Measurements from ENCODE around the gene SP5. TPM values are rescaled to one million over a fixed set of nuclear protein-coding genes. Genes with fewer than 3 reads are reported as not detected.
"Not testable (repeated sequence)": the region's sequence is repeated elsewhere in the genome, so short reads cannot be mapped to it uniquely, and the experiment has no call there.

Gene SP5
- total RNA-seq, result under 1 TPM in 1 of 2 donors, not detected in 1; 0.19 TPM

DNA sequence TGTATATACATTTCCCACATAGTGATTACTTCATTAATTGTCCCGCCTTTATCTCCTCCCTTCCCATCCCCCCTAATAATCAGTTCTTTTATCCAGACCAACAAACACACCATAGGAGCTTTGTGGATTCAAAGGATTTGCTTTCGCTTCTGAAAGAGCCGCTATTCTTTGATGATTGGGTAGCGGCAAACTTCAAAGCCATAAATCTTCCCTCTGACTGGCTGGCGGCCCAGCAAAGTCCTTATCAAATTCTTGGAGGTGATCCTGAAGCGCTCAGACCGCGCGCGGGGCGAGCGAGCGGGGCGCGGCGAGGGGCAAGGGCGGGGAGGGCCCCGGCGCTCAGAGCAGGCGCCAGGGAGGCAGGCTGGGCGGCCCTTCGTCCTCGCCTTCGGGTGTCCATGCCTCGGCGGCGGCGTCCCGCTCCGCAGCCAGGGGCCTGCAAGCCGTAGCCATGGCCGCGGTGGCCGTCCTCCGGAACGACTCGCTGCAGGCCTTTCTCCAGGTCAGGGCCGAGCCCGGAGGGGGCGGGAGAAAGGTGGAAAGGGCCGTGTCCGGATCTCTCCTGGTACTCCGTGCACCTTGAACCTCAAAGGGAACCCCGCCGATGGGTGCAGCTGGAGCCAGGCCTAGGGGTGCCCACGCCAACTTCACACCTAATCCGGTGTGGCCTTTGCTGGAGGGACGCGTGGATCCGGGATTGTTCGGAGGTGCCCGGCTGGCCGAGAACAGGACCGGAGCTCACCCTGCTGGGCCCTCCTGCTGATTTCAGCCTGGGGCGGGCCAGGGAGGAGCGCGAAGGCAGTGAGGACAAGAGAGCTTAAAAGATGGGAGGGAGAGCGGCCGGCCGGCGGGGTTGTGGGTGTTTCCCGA, at the start of gene SP5:
Gene SP5 (plus strand): TSS at position 276 of the 870 bp plus-strand sequence. CDS start 176 bp downstream, at position 452.
- Mint-ChIP-seq H3K36me3 (ENCODE audit: low read depth) (peaks cover 20% of the 10 kb centered on the region), H3K9me3 (no peaks in the 10 kb centered on the region), H3K27ac (no peak within 1 kb of the TSS), H3K4me3 (peak within 1 kb of the TSS; percentile 80), H3K4me1 (peaks cover 18% of the 10 kb centered on the region), H3K27me3 (peaks cover 60% of the 10 kb centered on the region)
- ATAC-seq (replicated peaks), result peak; percentile 36

DNA sequence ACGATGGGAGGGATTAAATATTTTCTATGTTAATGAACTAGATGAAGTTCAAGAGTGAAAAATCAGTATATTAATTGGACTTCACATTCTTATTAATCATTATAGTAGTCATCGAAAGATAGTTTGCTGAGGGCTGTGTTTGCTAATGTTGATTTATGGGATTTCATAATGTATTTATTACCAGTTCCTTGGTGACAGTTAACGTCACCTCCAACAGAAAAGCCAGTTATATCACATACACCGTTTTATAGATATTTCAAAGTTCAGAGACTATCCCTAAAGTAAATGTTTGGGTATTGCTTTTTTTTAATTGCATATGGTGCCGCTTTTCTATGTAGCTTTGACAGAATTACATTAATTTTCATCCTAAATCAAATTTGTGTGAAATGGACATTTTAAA, 49.4 kb upstream of the SP5 start:
- Mint-ChIP-seq H3K4me1 (no peaks in the 10 kb centered on the region), H3K36me3 (ENCODE audit: low read depth) (no peaks in the 10 kb centered on the region), H3K4me3 (no peak overlapping the region), H3K27ac (no peak overlapping the region), H3K27me3 (peaks cover 10% of the 10 kb centered on the region), H3K9me3 (no peaks in the 10 kb centered on the region)
- ATAC-seq (replicated peaks), result no peak

GRCh38 chr2:170669909-170670308, 45.2 kb upstream of the SP5 start:
- no peaks in the 10 kb centered on the region for H3K4me1 Mint-ChIP-seq
- ATAC-seq (replicated peaks), result no peak
- H3K36me3 Mint-ChIP-seq (ENCODE audit: low read depth), result no peaks in the 10 kb centered on the region
- no peak overlapping the region for H3K4me3 Mint-ChIP-seq
- H3K27ac Mint-ChIP-seq, result no peak overlapping the region
- H3K9me3 Mint-ChIP-seq, result no peaks in the 10 kb centered on the region
- H3K27me3 Mint-ChIP-seq, result peaks cover 10% of the 10 kb centered on the region

- ATAC-seq (replicated peaks), result no peak
- no peaks in the 10 kb centered on the region for H3K9me3 Mint-ChIP-seq
- H3K27ac Mint-ChIP-seq, result no peak overlapping the region
- H3K4me1 Mint-ChIP-seq, result no peaks in the 10 kb centered on the region
- peaks cover 5% of the 10 kb centered on the region for H3K27me3 Mint-ChIP-seq
- no peaks in the 10 kb centered on the region for H3K36me3 Mint-ChIP-seq (ENCODE audit: low read depth)
- H3K4me3 Mint-ChIP-seq, result no peak overlapping the region
These were observed 44.5 kb upstream of the SP5 start for GRCh38 chr2:170670651-170671050.

DNA sequence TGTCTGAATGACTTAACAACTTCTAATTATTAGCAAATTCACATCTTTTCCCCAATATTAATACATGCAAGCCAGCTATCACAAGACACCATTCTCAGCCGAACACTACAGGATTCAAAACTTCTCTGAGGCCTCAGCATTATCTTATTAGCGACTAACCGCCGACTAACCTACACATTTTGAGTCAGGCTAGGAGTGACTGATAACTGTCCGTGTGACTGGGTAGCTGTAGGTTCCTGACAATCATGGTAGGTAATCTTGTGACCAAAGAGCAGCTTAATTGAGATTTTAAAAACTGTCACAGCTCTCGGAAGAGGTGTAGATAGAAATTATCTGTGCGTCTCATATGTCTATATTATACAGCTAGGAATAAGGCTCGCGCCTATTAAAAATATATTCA, 44.1 kb upstream of the SP5 start:
- H3K9me3 Mint-ChIP-seq, result no peaks in the 10 kb centered on the region
- no peak overlapping the region for H3K4me3 Mint-ChIP-seq
- H3K27me3 Mint-ChIP-seq, result peaks cover 5% of the 10 kb centered on the region
- no peaks in the 10 kb centered on the region for H3K4me1 Mint-ChIP-seq
- H3K36me3 Mint-ChIP-seq (ENCODE audit: low read depth), result no peaks in the 10 kb centered on the region
- no peak for ATAC-seq (replicated peaks)
- H3K27ac Mint-ChIP-seq, result no peak overlapping the region

DNA sequence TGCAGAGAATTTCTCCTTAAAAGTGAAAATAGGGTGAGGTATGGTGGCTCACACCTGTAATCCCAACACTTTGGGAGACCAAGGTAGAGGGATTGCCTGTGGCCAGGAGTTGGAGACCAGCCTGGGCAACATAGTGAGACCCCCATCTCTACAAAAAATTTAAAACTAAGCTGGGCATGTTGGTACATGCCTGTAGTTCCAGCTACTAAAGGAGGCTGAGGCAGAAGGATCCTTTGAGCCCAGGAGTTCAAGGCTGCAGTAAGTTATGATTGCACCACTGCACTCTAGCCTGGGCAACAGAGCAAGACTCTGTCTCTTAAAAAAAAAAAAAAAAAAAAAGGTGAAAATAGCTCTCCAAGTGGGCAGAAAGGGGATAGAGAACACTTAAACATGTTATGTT, 40.9 kb upstream of the SP5 start:
- H3K27me3 Mint-ChIP-seq; H3K4me1 Mint-ChIP-seq; H3K4me3 Mint-ChIP-seq; H3K36me3 Mint-ChIP-seq (ENCODE audit: low read depth); ATAC-seq (replicated peaks); H3K9me3 Mint-ChIP-seq; H3K27ac Mint-ChIP-seq: not testable (repeated sequence)

- Mint-ChIP-seq H3K27me3 (no peaks in the 10 kb centered on the region), H3K4me1 (no peaks in the 10 kb centered on the region), H3K27ac (no peak overlapping the region), H3K36me3 (ENCODE audit: low read depth) (no peaks in the 10 kb centered on the region), H3K9me3 (no peaks in the 10 kb centered on the region), H3K4me3 (no peak overlapping the region)
- no peak for ATAC-seq (replicated peaks)
These were observed 39.4 kb upstream of the SP5 start for GRCh38 chr2:170675701-170676100.

- Mint-ChIP-seq H3K27me3 (peaks cover 5% of the 10 kb centered on the region), H3K4me3 (no peak overlapping the region), H3K36me3 (ENCODE audit: low read depth) (no peaks in the 10 kb centered on the region), H3K4me1 (no peaks in the 10 kb centered on the region), H3K27ac (no peak overlapping the region), H3K9me3 (no peaks in the 10 kb centered on the region)
- no peak for ATAC-seq (replicated peaks)
These were observed 35.5 kb upstream of the SP5 start for GRCh38 chr2:170679607-170680079.

DNA sequence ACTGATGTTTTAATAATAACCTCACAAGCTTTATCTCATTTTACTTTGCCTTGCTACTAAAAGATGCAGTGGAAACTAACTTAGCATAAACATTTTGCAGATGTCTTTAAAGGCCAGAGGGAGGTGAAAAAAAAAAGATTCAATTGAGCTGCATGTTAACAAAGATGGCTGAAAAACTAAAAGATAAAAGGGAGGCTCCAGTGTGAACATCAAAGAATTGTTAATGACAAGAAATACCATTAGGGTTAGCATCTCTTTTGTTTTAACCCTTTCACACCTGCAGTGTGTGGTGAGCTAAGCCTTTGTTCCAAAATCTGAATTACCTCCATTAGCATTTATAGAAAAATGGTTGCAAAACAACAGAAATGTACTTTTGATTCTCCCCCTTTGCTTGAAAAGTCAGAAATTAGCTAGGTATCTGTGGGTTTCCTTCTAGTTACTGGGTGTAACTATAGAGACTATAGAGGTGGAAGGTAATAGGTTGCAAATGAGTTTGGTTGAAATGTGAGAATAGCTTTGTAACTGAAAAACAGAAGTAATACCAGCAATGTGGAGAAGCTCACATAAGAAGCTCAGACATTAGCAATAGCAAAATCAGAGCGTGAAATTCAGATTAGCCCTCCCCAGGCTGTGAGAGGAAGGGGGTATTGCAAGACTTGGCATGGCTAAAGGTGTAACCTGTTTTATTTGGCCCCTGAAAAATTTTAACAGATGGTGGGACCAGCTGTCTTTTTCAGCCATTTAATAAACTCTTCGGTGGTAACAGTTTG, 34.8 kb upstream of the SP5 start:
- Mint-ChIP-seq H3K4me1 (no peaks in the 10 kb centered on the region), H3K4me3 (no peak overlapping the region), H3K9me3 (no peaks in the 10 kb centered on the region), H3K27me3 (peaks cover 5% of the 10 kb centered on the region), H3K36me3 (ENCODE audit: low read depth) (no peaks in the 10 kb centered on the region), H3K27ac (no peak overlapping the region)
- ATAC-seq (replicated peaks), result no peak

- Mint-ChIP-seq H3K9me3 (no peaks in the 10 kb centered on the region), H3K36me3 (ENCODE audit: low read depth) (no peaks in the 10 kb centered on the region), H3K4me1 (no peaks in the 10 kb centered on the region), H3K27me3 (peaks cover 5% of the 10 kb centered on the region), H3K4me3 (no peak overlapping the region), H3K27ac (no peak overlapping the region)
- no peak for ATAC-seq (replicated peaks)
These were observed 33.8 kb upstream of the SP5 start for GRCh38 chr2:170681311-170681710.

- no peak for ATAC-seq (replicated peaks)
- Mint-ChIP-seq H3K27me3 (peaks cover 8% of the 10 kb centered on the region), H3K4me3 (no peak overlapping the region), H3K36me3 (ENCODE audit: low read depth) (no peaks in the 10 kb centered on the region), H3K4me1 (no peaks in the 10 kb centered on the region), H3K9me3 (no peaks in the 10 kb centered on the region), H3K27ac (no peak overlapping the region)
These were observed 29.5 kb upstream of the SP5 start for GRCh38 chr2:170685591-170685990.

GRCh38 chr2:170689481-170689880, 25.7 kb upstream of the SP5 start:
- H3K27ac Mint-ChIP-seq, result no peak overlapping the region
- H3K36me3 Mint-ChIP-seq (ENCODE audit: low read depth), result no peaks in the 10 kb centered on the region
- peaks cover 8% of the 10 kb centered on the region for H3K27me3 Mint-ChIP-seq
- H3K4me3 Mint-ChIP-seq, result no peak overlapping the region
- H3K4me1 Mint-ChIP-seq, result no peaks in the 10 kb centered on the region
- no peak for ATAC-seq (replicated peaks)
- H3K9me3 Mint-ChIP-seq, result no peaks in the 10 kb centered on the region

DNA sequence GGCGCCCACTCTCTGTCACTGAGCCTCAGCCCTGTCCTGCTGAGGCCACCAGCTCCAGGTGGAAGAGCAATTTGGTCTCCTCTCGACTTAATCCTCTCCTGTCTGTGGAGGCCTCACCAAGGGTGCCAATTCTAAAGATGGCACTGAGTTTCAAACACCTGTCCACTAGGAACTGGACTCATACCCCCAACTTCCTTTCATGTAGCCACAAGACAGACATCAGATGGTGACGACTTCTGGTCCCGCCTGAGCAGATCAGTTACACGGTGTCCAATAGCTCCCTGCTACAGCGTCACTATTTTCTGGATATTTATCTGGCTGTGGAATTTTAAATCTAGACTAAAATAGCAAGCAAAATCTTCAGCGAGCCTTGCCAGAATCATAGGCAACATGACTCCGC, 24.5 kb upstream of the SP5 start:
- no peaks in the 10 kb centered on the region for H3K36me3 Mint-ChIP-seq (ENCODE audit: low read depth)
- no peak overlapping the region for H3K4me3 Mint-ChIP-seq
- peaks cover 8% of the 10 kb centered on the region for H3K27me3 Mint-ChIP-seq
- no peak overlapping the region for H3K27ac Mint-ChIP-seq
- no peak for ATAC-seq (replicated peaks)
- H3K9me3 Mint-ChIP-seq, result no peaks in the 10 kb centered on the region
- H3K4me1 Mint-ChIP-seq, result no peaks in the 10 kb centered on the region

GRCh38 chr2:170694316-170694715, 20.8 kb upstream of the SP5 start:
- H3K27ac Mint-ChIP-seq, result no peak overlapping the region
- no peak overlapping the region for H3K4me3 Mint-ChIP-seq
- no peaks in the 10 kb centered on the region for H3K36me3 Mint-ChIP-seq (ENCODE audit: low read depth)
- H3K9me3 Mint-ChIP-seq, result no peaks in the 10 kb centered on the region
- ATAC-seq (replicated peaks), result no peak
- H3K27me3 Mint-ChIP-seq, result peaks cover 14% of the 10 kb centered on the region
- H3K4me1 Mint-ChIP-seq, result no peaks in the 10 kb centered on the region

Data from activated T-helper 17 cell treated with anti-CD3 and anti-CD28 coated beads, Interleukin-2, amount 50 U/mL, for 72 hours (primary cell).